Liver (tissue), 3 donors: ENCODE data around the gene UNCX.
"Not testable (repeated sequence)": the region's sequence is repeated elsewhere in the genome, so short reads cannot be mapped to it uniquely, and the experiment has no call there.

Experiments
- RAD21 ChIP-seq, 2 donors: IDR thresholded peaks; 2 replicates each; pipeline ENCODE4 v1.6.1; 2016; ENCODE audit warnings: antibody characterized with exemption in 2 of 2, mild to moderate bottlenecking in 2 of 2
- SP1 ChIP-seq: IDR thresholded peaks from 2 replicates; pipeline ENCODE4 v1.6.1; 2018; ENCODE audit warnings: antibody characterized with exemption, mild to moderate bottlenecking
- YY1 ChIP-seq: IDR thresholded peaks from 2 replicates; pipeline ENCODE4 v1.6.1; 2016; ENCODE audit warnings: antibody characterized with exemption, mild to moderate bottlenecking
- TF ChIP-seq, protein P1 (sequence below): fragments of 150-350 bp; IDR thresholded peaks from 2 replicates; pipeline ENCODE4 v1.5.1; 2017; ENCODE audit warnings: improper control_type of control experiment, low read depth, low read length; ENCODE audit not compliant: missing input control
- donor health status: healthy.
- donor health status: healthy.

DNA sequence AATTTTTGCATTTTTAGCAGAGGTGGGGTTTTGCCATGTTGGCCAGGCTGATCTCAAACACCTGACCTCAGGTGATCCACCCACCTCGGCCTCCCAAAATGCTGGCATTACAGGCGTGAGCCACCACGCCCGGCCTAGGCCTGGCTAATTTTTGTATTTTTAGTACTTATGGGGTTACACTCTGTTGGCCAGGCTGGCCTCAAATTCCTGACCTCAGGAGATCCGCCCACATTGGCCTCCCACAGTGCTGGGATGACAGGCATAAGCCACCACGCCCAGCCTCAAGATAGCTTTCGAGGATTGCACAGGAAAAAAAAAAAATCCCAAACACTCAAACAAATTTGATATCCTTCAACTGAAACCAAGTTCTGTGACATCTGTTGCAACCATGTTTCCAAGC, 26.9 kb upstream of the UNCX start:
- TF ChIP-seq, protein P1, sequence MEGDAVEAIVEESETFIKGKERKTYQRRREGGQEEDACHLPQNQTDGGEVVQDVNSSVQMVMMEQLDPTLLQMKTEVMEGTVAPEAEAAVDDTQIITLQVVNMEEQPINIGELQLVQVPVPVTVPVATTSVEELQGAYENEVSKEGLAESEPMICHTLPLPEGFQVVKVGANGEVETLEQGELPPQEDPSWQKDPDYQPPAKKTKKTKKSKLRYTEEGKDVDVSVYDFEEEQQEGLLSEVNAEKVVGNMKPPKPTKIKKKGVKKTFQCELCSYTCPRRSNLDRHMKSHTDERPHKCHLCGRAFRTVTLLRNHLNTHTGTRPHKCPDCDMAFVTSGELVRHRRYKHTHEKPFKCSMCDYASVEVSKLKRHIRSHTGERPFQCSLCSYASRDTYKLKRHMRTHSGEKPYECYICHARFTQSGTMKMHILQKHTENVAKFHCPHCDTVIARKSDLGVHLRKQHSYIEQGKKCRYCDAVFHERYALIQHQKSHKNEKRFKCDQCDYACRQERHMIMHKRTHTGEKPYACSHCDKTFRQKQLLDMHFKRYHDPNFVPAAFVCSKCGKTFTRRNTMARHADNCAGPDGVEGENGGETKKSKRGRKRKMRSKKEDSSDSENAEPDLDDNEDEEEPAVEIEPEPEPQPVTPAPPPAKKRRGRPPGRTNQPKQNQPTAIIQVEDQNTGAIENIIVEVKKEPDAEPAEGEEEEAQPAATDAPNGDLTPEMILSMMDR: not testable (repeated sequence)
- TF ChIP-seq SP1; YY1; RAD21 (IDR thresholded peaks at IDR 0.05): not testable (repeated sequence)
